HG03025 (cell line): ENCODE results near the gene RPL38.

Source experiments
- ATAC-seq: cut with Tn5 transposase; IDR thresholded peaks from one replicate; pipeline ENCODE4 v1.9.1; 2021; ENCODE audit warnings: mild to moderate bottlenecking, moderate library complexity; ENCODE audit not compliant: unreplicated experiment, low FRiP score

The RPL38 gene

DNA sequence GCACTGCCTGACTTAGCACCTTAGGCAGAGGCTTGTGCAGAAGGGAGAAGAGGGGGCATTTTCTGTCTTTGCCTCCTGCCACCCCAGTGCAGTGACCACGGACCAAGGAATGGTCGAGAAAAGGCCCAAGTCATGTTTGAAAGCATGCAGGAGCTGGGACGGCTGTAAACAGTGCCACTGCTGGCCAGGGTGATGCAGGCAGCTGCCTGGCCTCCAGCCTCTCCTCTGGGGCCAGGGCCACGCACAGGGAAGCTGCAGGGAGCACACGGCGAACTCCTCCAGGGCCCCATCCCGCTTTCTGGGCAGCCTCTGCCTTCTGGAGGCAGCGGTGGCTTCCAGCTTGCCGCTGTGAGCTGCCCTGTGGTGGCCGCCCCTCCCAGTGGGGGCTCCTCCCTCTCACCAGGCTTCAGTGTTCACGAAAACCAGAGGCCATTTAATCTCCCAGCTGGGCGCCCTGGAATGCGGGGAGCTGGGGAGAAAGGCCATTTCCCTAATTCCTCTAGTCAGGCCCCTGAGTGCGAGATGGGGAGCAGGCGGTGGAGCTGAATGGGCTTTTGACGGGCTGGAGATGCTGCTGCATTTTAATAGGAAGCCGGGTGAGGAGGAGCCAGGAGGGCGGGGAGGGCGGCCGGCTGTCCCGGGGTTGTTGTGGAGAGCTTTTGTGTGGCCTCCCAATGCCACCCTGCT lies 41.8 kb downstream of the RPL38 start:
- ATAC-seq = no peak

DNA sequence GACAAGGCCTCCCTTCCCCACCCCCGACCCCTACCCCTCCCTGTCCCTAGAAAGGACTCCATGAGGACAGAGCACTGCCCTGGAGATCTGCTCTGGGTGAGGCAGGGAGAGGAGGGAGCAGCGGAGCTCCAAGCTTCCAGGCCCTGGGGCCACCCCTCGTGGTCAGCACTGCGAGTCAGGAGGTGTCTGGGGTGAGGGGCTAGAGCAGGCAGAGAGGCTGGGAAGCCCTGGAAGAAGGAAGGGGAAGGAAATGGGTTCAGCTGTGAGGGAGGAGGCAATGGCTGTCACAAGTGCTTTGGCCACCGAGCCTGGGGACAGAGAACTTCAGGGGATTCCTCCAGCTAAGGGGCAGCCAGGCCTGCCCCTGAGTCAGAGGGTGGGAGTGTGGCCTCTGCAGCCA lies 42.4 kb downstream of the RPL38 start:
- ATAC-seq = no peak

DNA sequence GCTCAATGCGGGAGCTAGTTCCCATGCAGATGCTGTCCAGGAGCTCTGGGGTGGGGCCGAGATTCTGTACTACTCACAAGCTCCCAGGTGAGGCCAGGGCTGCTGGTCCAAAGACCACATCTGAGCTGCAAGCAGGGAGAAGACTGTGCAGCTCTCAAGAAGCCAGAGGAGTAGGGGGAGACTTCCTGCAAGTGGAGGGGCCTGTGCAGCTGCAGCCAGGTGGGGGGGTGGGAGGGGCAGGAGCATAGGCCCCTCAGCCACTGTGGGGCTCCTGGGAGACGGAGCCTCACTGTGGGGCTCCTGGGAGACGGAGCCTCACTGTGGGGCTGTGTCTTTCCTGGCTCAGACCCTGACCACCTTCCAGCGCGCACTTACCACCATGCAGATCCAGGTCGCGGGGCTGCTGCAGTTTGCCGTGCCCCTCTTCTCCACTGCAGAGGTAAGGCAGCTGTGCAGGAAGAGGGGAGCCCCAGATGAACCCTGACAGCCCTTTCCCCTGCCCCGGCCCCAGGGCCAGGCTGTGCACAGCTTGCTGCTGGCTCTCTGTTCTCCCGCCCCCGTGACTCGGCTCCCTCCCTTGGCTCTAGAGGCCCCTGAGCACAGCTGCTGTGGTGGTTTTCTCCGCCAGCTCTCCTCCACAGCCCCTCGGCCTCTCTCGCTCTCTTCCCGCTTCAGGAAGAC lies 46.3 kb downstream of the RPL38 start:
- no peak for ATAC-seq

DNA sequence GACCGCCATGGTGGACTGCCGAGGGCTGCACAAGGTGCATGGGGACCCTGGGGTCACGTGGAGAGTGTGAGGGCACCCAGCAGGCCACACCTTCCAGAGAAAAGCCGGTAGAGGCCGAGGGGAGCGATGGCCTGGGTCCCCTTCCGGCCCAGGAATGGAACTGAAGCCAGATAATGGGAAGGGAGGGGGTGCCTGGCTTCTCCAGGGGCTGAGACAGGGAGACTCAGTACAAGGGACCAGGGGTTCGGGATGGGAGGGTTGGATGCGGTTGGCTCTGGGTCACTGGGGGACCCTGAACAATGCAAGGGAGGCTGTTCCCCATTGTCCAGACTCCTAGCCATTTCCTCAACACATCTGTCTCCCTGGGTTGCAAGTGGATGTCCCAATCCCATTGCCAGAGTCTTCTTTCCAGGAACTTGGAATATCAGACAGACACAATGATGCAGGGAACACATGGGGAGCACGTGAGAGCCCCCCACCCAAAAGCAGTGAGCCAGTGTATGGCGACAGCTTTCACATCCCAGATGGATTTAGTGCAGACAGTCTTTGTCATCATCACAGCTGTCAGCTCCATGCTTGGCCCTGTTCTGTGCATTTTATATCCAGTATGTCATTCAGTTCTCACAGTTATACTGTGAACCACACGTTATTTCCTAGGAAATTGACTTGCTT lies 47.0 kb downstream of the RPL38 start:
- ATAC-seq = no peak

DNA sequence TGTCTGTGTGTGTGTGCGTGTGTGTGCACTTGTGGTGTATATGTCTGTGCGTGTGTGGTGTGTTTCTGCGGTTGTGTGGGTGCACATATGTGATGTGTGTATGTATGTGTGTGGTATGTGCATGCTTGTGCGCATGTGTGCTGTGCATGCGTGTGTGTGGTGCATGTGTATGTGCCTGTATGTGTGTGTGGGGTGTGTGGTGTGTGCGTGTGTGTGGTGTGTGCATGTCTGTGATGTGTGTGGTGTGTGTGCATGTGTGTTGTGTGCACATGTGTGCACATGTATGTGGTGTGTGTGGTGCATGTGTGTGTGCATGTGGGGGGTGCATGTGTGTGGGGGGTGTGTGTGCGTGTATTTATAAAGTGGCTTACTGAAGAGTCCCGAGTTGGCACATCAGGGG lies 47.6 kb downstream of the RPL38 start:
- no peak for ATAC-seq

DNA sequence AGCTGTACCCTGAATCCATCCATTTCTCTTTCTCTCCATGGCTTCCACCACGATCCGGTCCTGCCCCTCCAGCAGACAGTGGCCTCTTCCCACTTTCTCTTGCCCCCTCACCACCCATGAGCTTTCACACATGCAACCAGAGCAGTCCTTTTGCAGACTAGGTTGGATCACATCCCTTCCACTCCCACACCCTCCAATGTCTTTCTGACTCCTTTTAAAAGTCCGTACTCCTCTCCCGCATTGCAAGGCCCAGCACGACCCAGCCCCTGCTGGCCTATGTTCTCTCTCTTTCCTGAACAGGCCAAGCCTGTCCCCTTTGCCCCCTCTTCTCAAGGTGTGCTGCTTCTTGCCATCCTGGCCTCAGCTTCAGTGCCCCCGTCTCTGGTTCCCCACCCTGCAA lies 48.1 kb downstream of the RPL38 start:
- no peak for ATAC-seq

DNA sequence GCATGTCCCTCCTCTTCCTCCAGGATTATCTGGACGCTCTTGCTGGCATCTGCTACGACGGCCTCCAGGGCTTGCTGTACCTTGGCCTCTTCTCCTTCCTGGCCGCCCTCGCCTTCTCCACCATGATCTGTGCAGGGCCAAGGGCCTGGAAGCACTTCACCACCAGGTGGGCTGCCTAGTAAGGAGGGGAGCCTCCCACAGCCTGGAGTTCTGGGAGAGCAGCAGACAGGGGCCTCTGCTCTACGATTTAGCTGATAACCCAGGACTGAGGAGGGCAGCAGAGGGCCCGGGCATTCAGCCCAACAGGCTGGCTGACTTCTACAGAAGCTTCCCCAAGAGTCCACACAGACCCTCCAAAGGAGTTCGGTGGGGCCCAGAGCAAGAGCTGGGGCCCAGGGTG lies 48.7 kb downstream of the RPL38 start:
- no peak for ATAC-seq

DNA sequence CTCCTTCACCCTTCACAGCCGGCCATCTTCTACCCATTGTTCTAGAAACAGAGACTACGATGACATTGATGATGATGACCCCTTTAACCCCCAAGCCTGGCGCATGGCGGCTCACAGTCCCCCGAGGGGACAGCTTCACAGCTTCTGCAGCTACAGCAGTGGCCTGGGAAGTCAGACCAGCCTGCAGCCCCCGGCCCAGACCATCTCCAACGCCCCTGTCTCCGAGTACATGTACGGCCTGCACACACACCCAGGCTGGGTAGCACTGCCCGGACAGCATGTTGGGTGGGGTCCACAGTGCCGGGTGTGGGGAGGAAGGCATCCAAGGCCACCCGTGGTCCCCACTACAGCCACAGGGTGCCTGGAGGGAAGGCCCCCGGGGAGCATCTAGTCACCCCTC lies 49.6 kb downstream of the RPL38 start:
- ATAC-seq = no peak

DNA sequence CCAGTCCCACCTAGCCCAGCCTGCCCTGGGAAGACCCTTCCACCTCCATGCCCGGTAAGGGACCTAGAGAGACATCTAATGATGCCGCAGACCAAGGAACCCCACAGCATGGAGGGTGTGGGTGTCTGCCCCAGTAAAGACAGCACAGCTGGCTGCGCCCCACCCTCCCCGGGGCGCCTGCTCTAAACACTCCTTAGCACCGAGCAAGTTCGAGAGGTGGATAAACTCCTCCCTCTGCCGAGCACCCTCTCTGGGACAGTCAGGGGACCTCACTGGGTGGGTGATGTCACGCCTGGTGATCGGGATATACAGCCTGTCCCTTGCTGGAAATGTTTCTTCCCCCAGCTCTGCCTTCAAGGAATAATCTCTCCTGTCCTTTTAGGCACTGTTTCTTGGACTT lies 53.8 kb downstream of the RPL38 start:
- ATAC-seq = no peak

DNA sequence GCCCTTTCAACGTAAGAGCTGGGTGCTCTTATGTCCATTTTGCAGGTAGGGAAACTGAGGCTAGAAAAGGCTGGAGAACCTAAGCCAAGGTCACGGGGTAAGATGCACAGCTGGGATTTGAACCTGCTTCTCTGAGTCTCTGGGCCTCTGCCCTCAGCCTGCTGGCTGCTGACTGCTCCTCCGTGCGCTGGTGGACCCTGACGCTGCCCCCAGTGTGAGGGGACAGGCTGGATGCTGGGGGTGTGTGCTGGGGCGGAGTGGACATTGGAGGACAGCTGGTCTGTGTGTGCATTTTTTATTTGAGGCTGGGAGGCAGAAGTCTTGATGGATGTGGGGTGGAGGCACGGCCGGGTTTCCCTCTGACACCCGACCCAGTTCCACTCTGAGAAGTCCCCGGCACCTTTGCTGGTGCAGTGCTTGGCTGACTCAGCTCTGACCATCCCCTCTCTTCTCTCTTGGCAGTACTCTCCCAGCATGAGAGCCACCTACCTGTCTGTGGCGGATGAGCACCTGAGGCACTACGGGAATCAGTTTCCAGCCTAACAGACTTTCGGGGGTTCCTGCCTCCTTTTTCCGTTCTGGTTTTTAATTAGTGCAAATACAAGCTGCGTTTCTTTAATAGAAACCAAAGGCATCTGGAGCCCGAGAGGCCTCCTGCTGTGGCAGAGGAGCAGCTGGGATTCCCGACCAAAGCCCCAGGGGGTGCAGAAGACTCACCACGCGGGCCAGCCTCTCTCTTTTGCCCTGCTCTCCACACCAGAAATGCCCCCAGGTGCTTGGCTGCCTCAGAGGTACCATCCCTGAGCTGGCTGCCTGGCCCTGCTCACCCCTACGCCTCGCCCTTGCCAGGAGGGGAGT lies 56.4 kb downstream of the RPL38 start:
- no peak for ATAC-seq
